Choroid plexus epithelial cell (primary cell): ENCODE measurements around the gene EGFR.

ENCODE experiments used
- DNase-seq: peaks from one replicate; pipeline ENCODE4 v3.0.0-alpha.2; 2010; ENCODE audit warnings: low read depth
- H3K4me3 ChIP-seq: 2 replicates; pipeline ENCODE4 v1.5.1; 2011; ENCODE audit warnings: low read depth, mild to moderate bottlenecking, control low read depth, low read length, moderate library complexity
- TF ChIP-seq, protein P1 (sequence below): conservative IDR thresholded peaks from 2 replicates; pipeline ENCODE4 v1.5.1; 2011; ENCODE audit warnings: low read depth, mild to moderate bottlenecking, control low read depth, inconsistent platforms, low read length, moderate library complexity

EGFR gene

DNA sequence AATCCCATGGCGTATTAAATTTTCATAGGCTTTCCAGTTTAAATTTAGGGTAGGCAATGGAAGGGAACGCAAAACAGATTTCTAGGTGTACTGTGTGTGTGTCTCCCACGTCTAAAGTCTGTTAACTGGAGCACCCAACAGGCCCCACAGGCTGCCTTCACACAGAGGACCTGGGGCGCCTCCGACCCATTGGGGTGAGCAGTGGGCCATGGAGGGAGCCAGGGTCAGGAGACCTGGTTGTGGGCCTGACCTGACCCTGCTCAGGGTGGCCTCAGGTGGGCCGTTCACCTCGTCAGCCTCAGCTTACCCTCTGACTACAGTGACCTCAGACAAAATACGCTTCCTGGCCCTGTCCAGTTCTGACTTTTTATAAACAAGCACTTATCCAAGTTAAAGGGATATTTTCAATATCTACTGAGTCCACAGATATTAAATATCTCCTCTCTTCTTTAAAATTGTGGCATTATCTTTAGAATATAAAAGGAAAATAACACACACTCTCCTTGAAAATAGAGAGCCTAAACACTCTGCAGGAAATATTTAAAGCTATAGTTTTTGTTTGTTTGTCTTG lies 159.6 kb downstream of the EGFR start:
- H3K4me3 ChIP-seq: no peak overlapping the region
- no peak for DNase-seq
- TF ChIP-seq, protein P1, sequence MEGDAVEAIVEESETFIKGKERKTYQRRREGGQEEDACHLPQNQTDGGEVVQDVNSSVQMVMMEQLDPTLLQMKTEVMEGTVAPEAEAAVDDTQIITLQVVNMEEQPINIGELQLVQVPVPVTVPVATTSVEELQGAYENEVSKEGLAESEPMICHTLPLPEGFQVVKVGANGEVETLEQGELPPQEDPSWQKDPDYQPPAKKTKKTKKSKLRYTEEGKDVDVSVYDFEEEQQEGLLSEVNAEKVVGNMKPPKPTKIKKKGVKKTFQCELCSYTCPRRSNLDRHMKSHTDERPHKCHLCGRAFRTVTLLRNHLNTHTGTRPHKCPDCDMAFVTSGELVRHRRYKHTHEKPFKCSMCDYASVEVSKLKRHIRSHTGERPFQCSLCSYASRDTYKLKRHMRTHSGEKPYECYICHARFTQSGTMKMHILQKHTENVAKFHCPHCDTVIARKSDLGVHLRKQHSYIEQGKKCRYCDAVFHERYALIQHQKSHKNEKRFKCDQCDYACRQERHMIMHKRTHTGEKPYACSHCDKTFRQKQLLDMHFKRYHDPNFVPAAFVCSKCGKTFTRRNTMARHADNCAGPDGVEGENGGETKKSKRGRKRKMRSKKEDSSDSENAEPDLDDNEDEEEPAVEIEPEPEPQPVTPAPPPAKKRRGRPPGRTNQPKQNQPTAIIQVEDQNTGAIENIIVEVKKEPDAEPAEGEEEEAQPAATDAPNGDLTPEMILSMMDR: no peak

DNA sequence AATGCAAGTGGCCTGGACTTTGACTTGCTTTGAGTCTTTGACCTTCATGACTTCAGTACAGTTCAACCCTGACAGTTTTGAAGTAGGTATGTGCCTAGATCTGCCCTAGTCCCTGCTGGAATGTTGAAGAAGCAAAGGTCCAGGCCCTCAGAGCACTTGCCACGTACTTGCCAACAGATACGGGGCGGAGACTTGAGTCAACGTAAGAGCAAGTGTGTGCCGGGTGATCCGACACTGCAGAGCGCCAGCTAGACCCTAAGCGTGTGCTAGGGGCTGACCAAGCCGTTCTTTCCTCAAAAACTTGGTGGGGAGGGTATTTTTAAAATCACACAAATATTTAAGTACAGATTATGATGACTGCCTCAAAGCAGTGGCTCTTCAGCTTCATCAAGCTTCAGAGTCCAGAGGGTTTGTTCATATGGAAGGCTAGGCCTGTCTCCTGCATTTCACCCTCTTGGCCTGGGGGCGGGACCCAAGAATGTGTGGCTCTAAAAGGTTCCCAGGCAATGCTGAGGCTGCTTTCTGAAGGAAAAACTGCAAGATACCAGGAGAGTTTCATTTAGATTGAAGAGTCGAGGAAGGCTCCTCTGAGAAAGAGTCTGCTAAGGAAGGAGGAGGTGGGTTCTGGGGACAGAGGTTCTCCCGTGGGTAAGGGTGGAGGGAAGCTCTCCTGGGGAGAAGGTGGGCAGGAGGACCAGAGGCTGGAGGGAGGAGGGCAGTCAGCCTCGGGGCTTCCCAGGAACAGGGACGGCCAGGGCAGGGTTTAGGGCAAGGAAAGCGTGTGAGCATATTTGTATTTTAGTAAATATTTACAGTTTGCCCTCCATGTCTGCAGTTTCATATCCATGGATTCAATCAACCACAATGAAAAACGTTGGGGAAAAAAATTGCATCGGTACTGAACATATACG lies 160.3 kb downstream of the EGFR start:
- no peak for DNase-seq
- TF ChIP-seq, protein P1: no peak
- H3K4me3 ChIP-seq: no peak overlapping the region

DNA sequence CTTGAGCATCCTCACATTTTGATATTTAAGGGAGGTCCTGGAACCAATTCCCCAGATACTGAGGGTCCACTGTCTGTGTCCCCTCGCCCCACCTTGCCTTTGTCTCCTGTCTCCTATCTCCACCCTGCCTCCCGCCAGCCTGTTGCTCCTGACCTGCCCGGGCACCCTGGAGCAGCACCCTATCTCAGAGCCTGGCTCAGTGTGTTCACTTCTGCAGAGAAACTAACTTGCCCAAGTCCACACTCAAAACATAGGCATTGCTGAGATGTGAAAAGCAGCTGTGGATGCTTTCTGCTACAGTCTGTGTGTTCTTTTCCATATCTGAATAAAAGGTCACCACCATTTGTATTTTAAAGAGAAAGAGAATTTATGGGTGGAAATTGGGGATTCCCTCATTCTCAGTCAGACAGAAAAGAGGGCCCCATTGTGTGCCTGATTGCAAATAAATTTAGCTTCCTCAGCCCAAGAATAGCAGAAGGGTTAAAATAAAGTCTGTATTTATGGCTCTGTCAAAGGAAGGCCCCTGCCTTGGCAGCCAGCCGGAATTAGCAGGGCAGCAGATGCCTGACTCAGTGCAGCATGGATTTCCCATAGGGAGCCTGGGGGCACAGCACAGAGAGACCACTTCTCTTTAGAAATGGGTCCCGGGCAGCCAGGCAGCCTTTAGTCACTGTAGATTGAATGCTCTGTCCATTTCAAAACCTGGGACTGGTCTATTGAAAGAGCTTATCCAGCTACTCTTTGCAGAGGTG lies 161.3 kb downstream of the EGFR start:
- TF ChIP-seq, protein P1: no peak
- no peak overlapping the region for H3K4me3 ChIP-seq

DNA sequence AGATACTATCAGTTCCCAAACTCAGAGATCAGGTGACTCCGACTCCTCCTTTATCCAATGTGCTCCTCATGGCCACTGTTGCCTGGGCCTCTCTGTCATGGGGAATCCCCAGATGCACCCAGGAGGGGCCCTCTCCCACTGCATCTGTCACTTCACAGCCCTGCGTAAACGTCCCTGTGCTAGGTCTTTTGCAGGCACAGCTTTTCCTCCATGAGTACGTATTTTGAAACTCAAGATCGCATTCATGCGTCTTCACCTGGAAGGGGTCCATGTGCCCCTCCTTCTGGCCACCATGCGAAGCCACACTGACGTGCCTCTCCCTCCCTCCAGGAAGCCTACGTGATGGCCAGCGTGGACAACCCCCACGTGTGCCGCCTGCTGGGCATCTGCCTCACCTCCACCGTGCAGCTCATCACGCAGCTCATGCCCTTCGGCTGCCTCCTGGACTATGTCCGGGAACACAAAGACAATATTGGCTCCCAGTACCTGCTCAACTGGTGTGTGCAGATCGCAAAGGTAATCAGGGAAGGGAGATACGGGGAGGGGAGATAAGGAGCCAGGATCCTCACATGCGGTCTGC lies 162.2 kb downstream of the EGFR start:
- no peak for DNase-seq
- TF ChIP-seq, protein P1: no peak
- no peak overlapping the region for H3K4me3 ChIP-seq

More for the DNA sequence above, 161.3 kb downstream of the EGFR start:
- DNase-seq: no peak

DNA sequence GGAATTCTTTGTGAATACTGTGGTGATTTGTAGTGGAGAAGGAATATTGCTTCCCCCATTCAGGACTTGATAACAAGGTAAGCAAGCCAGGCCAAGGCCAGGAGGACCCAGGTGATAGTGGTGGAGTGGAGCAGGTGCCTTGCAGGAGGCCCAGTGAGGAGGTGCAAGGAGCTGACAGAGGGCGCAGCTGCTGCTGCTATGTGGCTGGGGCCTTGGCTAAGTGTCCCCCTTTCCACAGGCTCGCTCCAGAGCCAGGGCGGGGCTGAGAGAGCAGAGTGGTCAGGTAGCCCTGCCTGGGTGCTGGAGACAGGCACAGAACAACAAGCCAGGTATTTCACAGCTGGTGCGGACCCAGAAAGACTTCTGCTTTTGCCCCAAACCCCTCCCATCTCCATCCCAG lies 162.9 kb downstream of the EGFR start:
- no peak for DNase-seq
- H3K4me3 ChIP-seq: no peak overlapping the region
- TF ChIP-seq, protein P1: no peak

DNA sequence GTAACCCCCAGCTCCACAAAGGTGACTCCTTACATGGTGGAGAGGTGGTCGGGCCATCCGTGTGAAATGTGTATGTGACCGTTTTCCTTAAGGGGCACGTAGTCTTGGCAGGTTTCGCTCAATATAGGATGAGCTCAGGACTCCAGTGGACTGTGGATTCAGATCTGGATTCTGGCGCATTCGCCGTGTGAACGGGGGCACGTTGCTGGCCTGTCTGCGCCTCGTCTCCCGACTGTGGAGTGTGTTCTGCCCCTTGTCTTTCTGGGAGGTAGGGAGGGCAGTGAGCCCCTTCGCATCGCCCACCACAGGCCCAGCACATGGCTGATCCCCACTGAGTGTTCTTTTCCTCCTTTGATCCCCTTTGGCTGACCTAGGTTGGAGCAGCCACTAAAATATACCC lies 165.1 kb downstream of the EGFR start:
- no peak for DNase-seq
- no peak overlapping the region for H3K4me3 ChIP-seq
- TF ChIP-seq, protein P1: no peak
